ENCODE results near the gene NFIC.

GRCh38 chr19:3459089-3459881 is 92.9 kb downstream of the NFIC start:
- no peak for TF ChIP-seq SUZ12 (IDR thresholded peaks at IDR 0.05; ENCODE audit: extremely low read depth, insufficient read depth, insufficient read length)
- no peak for TF ChIP-seq YY1 (IDR thresholded peaks at IDR 0.05; ENCODE audit: insufficient read depth, insufficient read length)
